Fibroblast of gingiva (primary cell): ENCODE results near the gene CDH23.

ENCODE experiments used
- DNase-seq: peaks from one replicate; pipeline ENCODE4 v3.0.0-alpha.2; 2011; ENCODE audit warnings: low read depth

The CDH23 gene

GRCh38 chr10:71440506-71441035 is 43.9 kb downstream of the CDH23 start:
- no peak for DNase-seq

- no peak for DNase-seq
Observed at GRCh38 chr10:71442000-71442399, 45.3 kb downstream of the CDH23 start.

- DNase-seq: no peak
Observed at GRCh38 chr10:71442859-71443570, 46.3 kb downstream of the CDH23 start.

- DNase-seq: no peak
Observed at GRCh38 chr10:71443676-71444075, 47.0 kb downstream of the CDH23 start.

GRCh38 chr10:71444284-71445054 is 47.7 kb downstream of the CDH23 start:
- no peak for DNase-seq

- no peak for DNase-seq
Observed at GRCh38 chr10:71447676-71448075, 51.0 kb downstream of the CDH23 start.

GRCh38 chr10:71448146-71448545 is 51.4 kb downstream of the CDH23 start:
- DNase-seq: no peak

- DNase-seq: no peak
Observed at GRCh38 chr10:71449026-71449425, 52.3 kb downstream of the CDH23 start.

- no peak for DNase-seq
Observed at GRCh38 chr10:71451754-71452153, 55.0 kb downstream of the CDH23 start.

GRCh38 chr10:71453186-71453585 is 56.5 kb downstream of the CDH23 start:
- DNase-seq: no peak

- no peak for DNase-seq
Observed at GRCh38 chr10:71454347-71454746, 57.6 kb downstream of the CDH23 start.

GRCh38 chr10:71455035-71455434 is 58.3 kb downstream of the CDH23 start:
- DNase-seq: no peak

- DNase-seq: no peak
Observed at GRCh38 chr10:71456631-71457030, 59.9 kb downstream of the CDH23 start.

GRCh38 chr10:71457908-71458307 is 61.2 kb downstream of the CDH23 start:
- no peak for DNase-seq

- no peak for DNase-seq
Observed at GRCh38 chr10:71458387-71458786, 61.7 kb downstream of the CDH23 start.

- DNase-seq: no peak
Observed at GRCh38 chr10:71459513-71459912, 62.8 kb downstream of the CDH23 start.

- no peak for DNase-seq
Observed at GRCh38 chr10:71460615-71461014, 63.9 kb downstream of the CDH23 start.

GRCh38 chr10:71461457-71461856 is 64.7 kb downstream of the CDH23 start:
- DNase-seq: no peak

GRCh38 chr10:71462062-71462935 is 65.6 kb downstream of the CDH23 start:
- no peak for DNase-seq

GRCh38 chr10:71463111-71463510 is 66.4 kb downstream of the CDH23 start:
- no peak for DNase-seq

- DNase-seq: no peak
Observed at GRCh38 chr10:71465551-71466252, 69.0 kb downstream of the CDH23 start.

GRCh38 chr10:71466330-71466729 is 69.6 kb downstream of the CDH23 start:
- no peak for DNase-seq
